HS-5 (cell line): ENCODE results near the gene CXCL12.

Experiments
- DNase-seq: peaks from one replicate; pipeline ENCODE4 v3.0.0-alpha.2; 2012; ENCODE audit warnings: low read depth

CXCL12 gene

DNA sequence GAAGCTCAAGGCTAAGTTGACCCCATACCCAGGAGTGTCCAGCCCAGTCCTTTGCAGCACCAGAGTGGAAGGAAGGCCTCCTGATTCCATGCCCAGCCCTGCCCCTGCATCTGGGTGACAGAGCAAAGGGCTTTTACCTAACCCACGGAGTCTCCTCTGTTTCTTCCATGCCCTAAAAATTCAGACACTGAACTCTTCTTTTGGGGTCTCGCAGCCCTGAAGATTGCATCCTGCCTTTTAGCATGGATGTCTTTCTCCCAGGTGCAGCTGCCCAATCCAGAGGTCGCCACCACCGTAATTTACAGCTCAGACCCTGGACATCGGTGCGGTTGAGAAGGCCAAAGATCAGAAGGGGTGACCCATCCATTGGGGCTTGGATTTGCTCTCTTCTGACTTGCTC is 50.8 kb downstream of the CXCL12 start:
- no peak for DNase-seq

DNA sequence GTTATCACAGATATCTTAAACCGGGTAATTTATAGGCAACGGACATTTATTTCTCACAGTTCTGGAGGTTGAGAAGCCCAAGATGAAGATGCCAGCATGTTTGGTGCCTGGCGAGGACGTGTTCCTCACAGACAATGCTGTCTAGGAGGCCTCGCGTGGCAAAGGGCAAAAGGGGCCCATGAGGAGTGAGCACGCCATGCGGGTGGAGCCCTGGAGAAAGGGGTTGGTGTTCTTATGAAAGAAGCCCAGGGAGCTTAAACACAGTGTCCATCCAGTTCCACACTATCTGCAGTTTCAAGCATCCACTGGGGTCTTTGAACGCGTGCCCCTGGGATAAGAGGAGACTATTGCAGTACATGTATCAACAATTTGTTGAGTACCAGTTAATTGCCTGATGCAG is 51.4 kb downstream of the CXCL12 start:
- DNase-seq = no peak

GRCh38 chr10:44332465-44332864 is 52.4 kb downstream of the CXCL12 start:
- no peak for DNase-seq

DNA sequence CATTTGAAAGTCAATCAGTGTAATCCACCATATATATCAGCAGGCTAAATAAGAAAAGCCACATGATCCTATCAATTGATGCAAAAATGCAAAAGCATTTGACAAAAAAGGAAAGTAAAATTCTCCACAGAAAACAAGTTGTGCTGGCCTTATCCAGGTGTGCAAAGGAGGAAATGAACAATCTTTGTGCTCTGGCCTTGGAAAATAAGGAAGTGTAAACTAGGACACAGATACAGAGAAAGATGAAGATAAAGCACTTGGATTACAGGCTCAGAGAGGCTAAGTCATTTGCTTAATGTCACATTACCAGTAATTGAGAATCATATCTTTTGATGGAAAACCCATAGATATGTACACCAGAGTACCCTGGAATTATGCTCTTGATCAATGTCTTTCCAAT is 54.5 kb downstream of the CXCL12 start:
- DNase-seq = no peak

GRCh38 chr10:44327461-44327860 is 57.4 kb downstream of the CXCL12 start:
- no peak for DNase-seq
